ENCODE data around the gene PGF.
A peak's percentile ranks its signal among the peaks of the same experiment; 100 is the strongest.

Gene PGF

DNA sequence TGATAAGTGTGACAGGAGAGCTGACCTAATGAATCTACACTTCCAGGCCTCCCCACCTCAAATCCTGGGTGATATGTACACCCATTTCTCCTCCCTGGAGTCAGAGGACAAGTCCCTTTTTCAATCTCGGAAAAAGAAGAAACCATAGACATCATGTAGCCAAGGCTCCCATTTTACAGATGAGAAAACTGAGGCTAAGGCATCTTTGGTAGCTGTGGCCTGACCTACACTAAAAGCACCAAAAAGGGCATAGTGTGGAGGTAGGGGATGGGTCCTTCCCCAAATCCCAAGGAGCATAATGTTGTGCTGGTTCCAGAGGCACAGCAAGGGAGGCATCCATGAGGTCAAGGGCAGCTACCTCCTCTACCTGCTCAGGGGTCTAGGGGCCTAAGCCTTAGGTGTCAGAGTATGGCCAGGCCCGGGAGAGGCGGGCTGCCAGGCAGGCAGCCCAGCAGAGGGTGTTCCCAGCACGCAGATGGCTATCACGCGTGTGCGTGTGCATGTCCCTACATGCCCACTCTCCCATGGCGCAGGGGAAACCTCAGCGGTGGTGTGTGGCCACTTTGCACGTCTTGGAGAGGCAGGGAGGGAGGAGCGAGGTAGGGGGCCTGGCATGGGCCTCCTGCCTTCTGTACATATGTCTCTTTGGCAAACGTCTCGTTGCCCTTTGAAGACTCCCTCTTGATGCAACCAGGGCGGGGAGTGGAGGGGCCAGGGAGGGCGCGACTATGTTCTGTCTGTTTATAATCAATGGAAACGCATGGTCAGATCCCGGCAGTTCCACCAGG lies 2.5 kb downstream of the PGF start:
- H3K4me3 ChIP-seq (ENCODE audit: low read length) = peak overlapping the region; percentile 75

DNA sequence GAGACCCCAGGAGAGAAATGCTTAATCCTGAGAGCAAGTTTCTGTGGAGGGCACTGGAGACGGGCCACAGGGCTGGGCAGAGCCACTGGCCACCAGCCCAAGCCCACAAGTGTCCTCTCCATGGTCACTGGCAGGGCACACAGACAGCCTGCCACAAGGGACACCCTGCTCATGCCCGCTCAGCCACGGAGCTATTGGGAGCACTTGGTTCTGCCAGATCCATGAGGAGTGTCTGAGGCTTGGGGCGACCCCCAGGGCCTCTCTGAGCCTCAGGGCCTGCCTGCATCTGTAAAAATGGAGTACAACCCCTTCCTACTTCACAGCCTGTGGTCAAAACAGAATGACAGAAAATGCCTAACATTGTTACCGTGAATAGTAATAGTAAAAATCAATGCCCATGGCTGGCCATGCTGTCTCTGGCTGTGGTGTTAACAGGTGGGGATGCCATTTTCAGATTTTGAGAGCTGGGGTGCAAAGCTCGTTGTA lies 3.2 kb downstream of the PGF start:
- H3K4me1 ChIP-seq (ENCODE audit: control insufficient read depth, insufficient read depth, low read length) = peaks cover 30% of the 10 kb centered on the region
- no peaks in the 10 kb centered on the region for H3K27me3 ChIP-seq (ENCODE audit: control insufficient read depth, insufficient read depth, low read length)
- peak overlapping the region; percentile 91 for H3K4me2 ChIP-seq (ENCODE audit: low read length)
- peak overlapping the region; percentile 29 for H3K9ac ChIP-seq (ENCODE audit: low read depth, low read length)
- peak overlapping the region; percentile 75 for H3K4me3 ChIP-seq (ENCODE audit: low read length)
- no peaks in the 10 kb centered on the region for H3K9me3 ChIP-seq (replicated peaks; ENCODE audit: low read length)
- H3K36me3 ChIP-seq (ENCODE audit: insufficient read depth, low read length) = peaks cover 48% of the 10 kb centered on the region

More for the DNA sequence above, 2.5 kb downstream of the PGF start:
- peak overlapping the region; percentile 73 for H3K9ac ChIP-seq (ENCODE audit: low read depth, low read length)
- H3K4me1 ChIP-seq (ENCODE audit: control insufficient read depth, insufficient read depth, low read length) = peaks cover 30% of the 10 kb centered on the region
- peak overlapping the region; percentile 91 for H3K4me2 ChIP-seq (ENCODE audit: low read length)
- peaks cover 41% of the 10 kb centered on the region for H3K36me3 ChIP-seq (ENCODE audit: insufficient read depth, low read length)
- no peaks in the 10 kb centered on the region for H3K9me3 ChIP-seq (replicated peaks; ENCODE audit: low read length)
- H3K27me3 ChIP-seq (ENCODE audit: control insufficient read depth, insufficient read depth, low read length) = no peaks in the 10 kb centered on the region

DNA sequence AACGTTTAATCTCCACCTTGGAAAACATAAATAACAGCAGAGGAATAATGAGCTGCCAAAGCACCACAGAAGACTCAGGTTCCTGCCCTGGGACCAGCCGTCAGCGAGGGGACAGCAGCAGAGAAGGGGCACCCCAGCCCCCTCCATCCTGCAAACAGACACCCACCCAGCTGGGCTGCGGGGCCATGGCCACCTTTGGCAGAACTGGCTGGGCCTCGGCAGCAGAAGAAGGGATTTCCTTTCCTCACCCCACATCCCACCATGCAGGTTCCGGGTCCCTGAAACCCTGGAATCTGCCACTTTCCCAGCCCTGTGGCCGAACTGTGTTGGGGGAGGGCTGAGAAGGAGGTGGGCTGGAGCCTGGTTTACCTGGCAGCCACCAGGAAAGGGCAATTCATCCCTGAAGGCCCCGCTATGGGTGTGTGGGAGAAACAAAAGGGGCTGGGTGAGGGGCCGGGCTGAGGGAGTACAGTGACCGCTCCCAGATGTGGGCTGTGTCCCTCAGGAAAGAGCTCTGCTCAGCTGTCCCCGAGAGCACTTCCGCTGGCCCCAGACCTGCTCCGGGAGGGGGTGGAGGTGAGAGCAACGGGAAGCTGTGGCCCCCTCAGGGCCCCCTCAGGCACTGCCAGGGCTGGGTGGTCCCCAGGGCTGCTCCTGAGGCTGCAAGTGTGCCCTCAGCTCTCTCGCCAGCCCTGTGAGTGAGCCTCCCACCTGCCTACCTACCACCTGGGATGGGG lies 3.8 kb downstream of the PGF start:
- peak overlapping the region; percentile 91 for H3K4me2 ChIP-seq (ENCODE audit: low read length)
- H3K9me3 ChIP-seq (replicated peaks; ENCODE audit: low read length) = no peaks in the 10 kb centered on the region
- H3K4me3 ChIP-seq (ENCODE audit: low read length) = peak overlapping the region; percentile 30
- H3K36me3 ChIP-seq (ENCODE audit: insufficient read depth, low read length) = peaks cover 54% of the 10 kb centered on the region
- H3K9ac ChIP-seq (ENCODE audit: low read depth, low read length) = no peak overlapping the region
- H3K4me1 ChIP-seq (ENCODE audit: control insufficient read depth, insufficient read depth, low read length) = peaks cover 36% of the 10 kb centered on the region
- no peaks in the 10 kb centered on the region for H3K27me3 ChIP-seq (ENCODE audit: control insufficient read depth, insufficient read depth, low read length)

DNA sequence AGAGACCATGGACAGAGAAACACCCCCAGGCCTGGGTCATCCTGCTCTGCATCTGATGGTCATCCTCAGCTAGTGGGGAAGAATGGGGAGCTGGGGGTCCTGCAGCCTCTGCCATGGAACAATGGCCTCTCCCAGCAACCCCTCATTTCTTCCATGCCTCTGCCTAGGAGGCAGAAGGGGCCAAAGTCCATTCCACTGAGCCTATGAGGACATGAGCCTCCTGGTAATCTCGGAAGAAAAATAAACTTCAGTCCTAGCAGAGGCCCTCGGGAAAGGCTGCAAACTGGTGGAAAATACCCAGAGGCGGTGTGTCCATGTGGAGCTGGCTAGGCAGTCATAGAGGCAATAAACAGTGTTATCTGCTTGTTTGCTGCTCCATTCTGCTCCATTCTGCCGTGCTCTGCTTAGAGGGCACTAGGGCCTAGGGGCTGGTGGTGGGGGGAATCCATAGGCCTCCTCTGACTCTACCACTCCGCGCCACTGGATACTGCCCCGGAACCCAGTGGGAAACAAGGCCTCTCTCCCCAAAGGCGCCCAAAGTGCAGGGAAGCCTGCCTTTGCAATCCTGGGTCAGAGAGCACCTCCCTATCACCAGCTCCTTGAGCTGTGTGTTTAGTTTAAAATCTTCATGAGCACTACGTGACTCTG lies 4.5 kb downstream of the PGF start:
- Histone ChIP-seq H3K9me3 (replicated peaks; ENCODE audit: low read length) (no peaks in the 10 kb centered on the region), H3K27me3 (ENCODE audit: control insufficient read depth, insufficient read depth, low read length) (no peaks in the 10 kb centered on the region), H3K36me3 (ENCODE audit: insufficient read depth, low read length) (peaks cover 55% of the 10 kb centered on the region), H3K4me1 (ENCODE audit: control insufficient read depth, insufficient read depth, low read length) (peaks cover 38% of the 10 kb centered on the region), H3K4me2 (ENCODE audit: low read length) (peak overlapping the region; percentile 91), H3K4me3 (ENCODE audit: low read length) (no peak overlapping the region), H3K9ac (ENCODE audit: low read depth, low read length) (no peak overlapping the region)

DNA sequence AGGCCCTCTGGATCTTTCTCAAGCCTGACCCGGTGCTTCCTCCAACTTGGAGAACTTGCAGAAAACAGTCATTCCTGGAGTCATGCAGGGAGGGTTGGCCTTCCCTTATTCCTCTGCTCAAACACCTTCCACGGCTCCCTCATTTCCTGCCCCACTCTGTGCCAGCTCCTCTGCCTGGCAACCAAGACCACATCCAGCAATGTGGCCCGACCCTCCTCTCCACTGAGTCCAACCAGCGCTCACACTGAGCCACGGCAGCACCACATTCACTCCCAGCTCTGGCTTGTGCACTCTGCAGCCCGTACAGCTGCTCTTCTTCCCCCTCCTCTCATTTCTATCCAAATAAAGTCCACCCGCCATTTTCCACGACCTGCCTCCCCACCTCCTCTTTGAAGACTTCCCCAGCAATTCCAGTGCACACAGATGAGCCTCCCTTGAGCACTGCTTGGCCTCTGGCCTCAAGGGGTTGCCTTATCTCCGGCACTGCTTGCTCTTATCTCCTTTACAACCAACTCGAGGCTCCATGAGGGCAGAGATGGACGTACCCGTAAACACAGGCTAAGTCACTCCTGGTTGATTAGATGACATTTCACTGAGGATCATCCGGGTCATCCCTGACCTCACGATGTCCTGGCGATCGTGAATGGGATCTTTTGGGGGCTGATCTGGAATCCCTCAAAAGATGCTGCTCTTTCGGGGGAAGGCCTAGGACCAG lies 5.4 kb downstream of the PGF start:
- no peaks in the 10 kb centered on the region for H3K27me3 ChIP-seq (ENCODE audit: control insufficient read depth, insufficient read depth, low read length)
- peaks cover 55% of the 10 kb centered on the region for H3K36me3 ChIP-seq (ENCODE audit: insufficient read depth, low read length)

DNA sequence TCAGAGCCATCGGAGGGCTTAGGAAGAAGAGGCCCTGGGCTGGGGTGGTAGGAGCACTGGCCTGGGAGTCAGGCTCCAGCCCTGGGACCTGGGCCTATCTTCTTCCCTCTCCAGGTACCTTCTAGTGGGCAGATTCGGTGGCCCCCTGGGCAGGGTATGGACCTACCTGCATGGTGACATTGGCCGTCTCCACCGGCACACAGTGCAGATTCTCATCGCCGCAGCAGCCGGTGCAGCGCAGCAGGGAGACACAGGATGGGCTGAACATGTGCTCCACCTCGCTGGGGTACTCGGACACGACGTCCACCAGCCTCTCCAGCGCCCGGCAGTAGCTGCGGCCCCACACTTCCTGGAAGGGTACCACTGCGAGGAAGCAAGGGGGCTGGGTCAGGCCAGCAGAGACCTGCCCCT lies 6.2 kb downstream of the PGF start:
- peaks cover 38% of the 10 kb centered on the region for H3K4me1 ChIP-seq (ENCODE audit: control insufficient read depth, insufficient read depth, low read length)
- no peaks in the 10 kb centered on the region for H3K27me3 ChIP-seq (ENCODE audit: control insufficient read depth, insufficient read depth, low read length)
- no peak overlapping the region for H3K4me3 ChIP-seq (ENCODE audit: low read length)
- peaks cover 55% of the 10 kb centered on the region for H3K36me3 ChIP-seq (ENCODE audit: insufficient read depth, low read length)
- no peaks in the 10 kb centered on the region for H3K9me3 ChIP-seq (replicated peaks; ENCODE audit: low read length)
- H3K4me2 ChIP-seq (ENCODE audit: low read length) = no peak overlapping the region
- no peak overlapping the region for H3K9ac ChIP-seq (ENCODE audit: low read depth, low read length)

More for the DNA sequence above, 5.4 kb downstream of the PGF start:
- no peak overlapping the region for H3K4me2 ChIP-seq (ENCODE audit: low read length)
- no peaks in the 10 kb centered on the region for H3K9me3 ChIP-seq (replicated peaks; ENCODE audit: low read length)
- H3K4me3 ChIP-seq (ENCODE audit: low read length) = no peak overlapping the region
- H3K4me1 ChIP-seq (ENCODE audit: control insufficient read depth, insufficient read depth, low read length) = peaks cover 38% of the 10 kb centered on the region
- no peak overlapping the region for H3K9ac ChIP-seq (ENCODE audit: low read depth, low read length)

DNA sequence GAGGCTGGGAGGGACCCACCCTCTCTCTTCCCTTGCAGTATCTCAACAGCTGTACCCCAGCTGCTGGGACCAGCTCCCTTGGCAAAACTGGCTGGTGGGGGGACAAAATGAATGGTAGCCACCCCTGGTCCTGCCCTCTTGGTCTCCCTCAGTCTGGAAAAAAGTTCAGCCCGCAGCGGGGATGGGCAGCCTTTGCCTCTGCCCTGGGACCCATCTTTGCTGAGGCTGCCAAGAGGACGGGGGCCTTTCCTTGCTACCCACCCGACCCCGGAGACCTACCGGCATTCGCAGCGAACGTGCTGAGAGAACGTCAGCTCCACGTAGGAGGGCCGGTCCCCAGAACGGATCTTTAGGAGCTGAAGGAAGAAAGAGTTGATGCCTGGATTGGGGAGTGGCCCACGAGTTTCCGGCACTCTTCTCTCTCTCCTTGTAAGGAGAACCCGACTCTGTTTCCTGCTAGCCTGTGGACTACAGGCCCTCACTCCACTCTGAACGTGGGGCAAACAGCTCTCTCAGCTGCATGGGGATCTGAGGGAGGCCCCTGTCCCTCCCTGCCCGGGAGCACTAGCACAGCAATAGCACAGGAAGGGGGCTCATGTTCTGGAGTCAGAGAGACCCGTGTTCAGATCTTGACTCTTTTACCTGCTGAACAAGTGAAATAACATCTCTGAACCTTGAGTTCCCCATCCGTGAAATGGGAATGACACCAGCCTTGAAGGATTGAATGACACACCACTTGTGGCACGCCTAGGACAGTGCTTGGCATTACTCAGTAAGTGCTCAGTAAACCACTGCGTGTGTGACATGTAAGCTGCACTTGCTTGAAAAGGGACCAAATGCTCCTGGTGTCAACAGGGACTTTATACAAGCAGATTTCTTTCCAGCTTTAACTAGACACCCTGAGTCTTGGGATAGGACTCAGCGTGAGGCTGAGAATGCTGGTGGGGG lies 6.9 kb downstream of the PGF start:
- H3K36me3 ChIP-seq (ENCODE audit: insufficient read depth, low read length) = peaks cover 55% of the 10 kb centered on the region
- no peak overlapping the region for H3K4me3 ChIP-seq (ENCODE audit: low read length)
- no peaks in the 10 kb centered on the region for H3K9me3 ChIP-seq (replicated peaks; ENCODE audit: low read length)
- no peaks in the 10 kb centered on the region for H3K27me3 ChIP-seq (ENCODE audit: control insufficient read depth, insufficient read depth, low read length)
- peaks cover 31% of the 10 kb centered on the region for H3K4me1 ChIP-seq (ENCODE audit: control insufficient read depth, insufficient read depth, low read length)
- no peak overlapping the region for H3K9ac ChIP-seq (ENCODE audit: low read depth, low read length)
- no peak overlapping the region for H3K4me2 ChIP-seq (ENCODE audit: low read length)

DNA sequence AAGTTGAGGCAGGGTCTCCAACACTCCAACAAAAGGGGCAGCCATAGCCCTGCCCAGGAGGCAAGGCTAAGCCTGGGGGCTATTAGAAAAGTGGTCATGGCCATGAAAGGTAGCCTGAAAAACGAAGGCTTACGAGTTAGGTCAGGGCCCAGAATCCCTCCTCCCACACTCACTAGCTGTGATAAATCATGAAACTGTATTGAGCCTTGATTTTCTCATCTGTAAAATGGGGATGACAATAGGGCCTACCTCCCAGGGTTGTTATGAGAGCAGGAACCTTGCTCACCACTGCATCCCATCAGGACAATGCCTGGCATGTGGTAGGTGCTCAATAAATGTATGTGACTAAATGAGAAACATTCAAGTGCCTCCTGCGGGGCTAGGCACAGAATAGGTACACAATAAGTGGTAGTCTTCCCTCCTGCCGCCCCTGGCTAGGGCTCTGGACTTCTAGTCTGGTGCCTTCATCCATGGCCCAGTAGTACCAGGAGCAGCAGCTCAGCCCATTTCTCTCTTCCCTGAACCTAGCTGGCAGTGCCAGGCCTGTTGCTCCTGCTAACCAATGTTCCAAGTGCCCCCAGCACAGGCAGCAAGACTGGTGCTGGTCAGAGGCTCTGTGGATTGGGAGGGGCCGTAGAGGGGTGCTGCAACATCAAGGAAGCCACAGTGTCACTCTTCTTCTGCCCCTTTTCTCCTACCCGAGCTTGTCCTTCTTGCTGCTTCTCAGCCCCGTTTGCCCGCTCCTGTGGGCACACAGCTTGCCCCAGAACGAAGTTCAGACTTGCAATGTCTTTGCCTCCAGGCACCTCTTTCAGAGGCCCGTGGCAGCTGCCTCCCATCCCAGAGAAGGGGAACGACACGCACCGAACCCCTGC lies 7.8 kb downstream of the PGF start:
- Histone ChIP-seq H3K4me3 (ENCODE audit: low read length) (no peak overlapping the region), H3K27me3 (ENCODE audit: control insufficient read depth, insufficient read depth, low read length) (no peaks in the 10 kb centered on the region), H3K4me2 (ENCODE audit: low read length) (no peak overlapping the region), H3K9me3 (replicated peaks; ENCODE audit: low read length) (no peaks in the 10 kb centered on the region), H3K4me1 (ENCODE audit: control insufficient read depth, insufficient read depth, low read length) (peaks cover 29% of the 10 kb centered on the region), H3K36me3 (ENCODE audit: insufficient read depth, low read length) (peaks cover 51% of the 10 kb centered on the region), H3K9ac (ENCODE audit: low read depth, low read length) (no peak overlapping the region)

DNA sequence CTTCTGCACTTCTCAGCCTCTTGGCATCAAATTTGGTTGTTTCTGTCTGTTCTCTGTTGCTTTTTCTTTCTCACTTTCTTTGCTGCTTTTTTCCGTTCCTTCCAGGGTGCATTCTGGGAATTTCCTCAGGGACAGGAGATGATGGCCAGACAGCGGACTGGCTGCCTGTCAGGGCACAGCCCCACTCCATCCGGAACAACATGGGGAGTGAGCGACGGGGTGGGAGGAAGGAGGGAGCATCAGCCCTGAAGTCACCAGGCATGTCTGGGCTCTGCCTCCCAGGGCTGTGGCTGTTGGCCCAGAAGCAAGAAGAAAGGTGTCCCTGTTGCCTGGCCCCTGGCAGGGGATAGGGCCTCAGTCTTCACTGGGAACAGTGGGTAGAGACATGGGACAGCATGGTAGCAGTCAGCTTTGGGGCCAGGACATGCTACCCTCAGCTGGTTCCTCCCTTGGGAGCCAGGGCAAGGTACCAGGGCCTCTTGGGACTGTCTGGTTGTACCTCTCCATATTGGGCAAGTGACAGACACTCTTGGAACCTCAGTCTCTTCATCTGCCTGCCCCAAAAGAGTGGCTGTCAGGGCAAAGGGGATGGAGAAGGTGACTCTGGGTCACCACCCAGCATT lies 8.6 kb downstream of the PGF start:
- H3K9me3 ChIP-seq (replicated peaks; ENCODE audit: low read length) = no peaks in the 10 kb centered on the region
- H3K9ac ChIP-seq (ENCODE audit: low read depth, low read length) = no peak overlapping the region
- H3K4me2 ChIP-seq (ENCODE audit: low read length) = no peak overlapping the region
- H3K4me3 ChIP-seq (ENCODE audit: low read length) = no peak overlapping the region
- H3K27me3 ChIP-seq (ENCODE audit: control insufficient read depth, insufficient read depth, low read length) = no peaks in the 10 kb centered on the region
- H3K36me3 ChIP-seq (ENCODE audit: insufficient read depth, low read length) = peaks cover 49% of the 10 kb centered on the region
- H3K4me1 ChIP-seq (ENCODE audit: control insufficient read depth, insufficient read depth, low read length) = peaks cover 31% of the 10 kb centered on the region

Measured in skeletal muscle satellite cell (primary cell).